ENCODE results near the gene FAR1.

The FAR1 gene

DNA sequence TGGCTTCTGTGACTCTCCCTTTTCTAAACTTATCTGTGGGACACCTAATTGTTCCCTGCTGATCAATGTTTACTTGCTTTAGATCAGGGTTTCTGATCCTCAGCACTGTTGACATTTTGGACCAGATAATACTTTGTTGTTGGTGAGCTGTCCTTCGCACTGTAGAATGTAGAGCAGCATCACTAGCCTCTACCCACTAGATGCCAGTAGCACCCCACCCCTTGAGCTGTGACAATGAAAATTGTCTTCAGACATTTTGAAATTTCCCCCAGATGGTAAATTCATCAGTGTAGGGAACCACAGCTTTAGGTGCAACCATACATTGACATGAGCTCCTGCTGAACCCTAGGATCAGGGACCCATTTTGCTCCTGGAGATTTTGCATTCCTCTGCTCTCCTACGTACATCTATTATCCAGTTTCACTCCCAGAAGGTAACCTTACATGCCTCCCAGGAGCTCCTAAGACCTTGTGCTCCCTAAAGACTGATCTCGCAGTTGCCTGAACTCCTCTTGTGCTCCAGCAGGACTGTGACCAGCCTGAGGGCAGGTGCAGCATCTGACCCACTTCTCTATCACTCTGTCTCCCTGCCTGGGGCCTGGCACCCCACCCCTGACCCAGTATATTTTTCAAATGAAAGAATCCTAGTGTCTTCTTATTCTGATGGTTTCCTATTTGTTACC is 107.8 kb downstream of the FAR1 start:
- no peak for DNase-seq (ENCODE audit: low read depth in 2 of 2)

DNA sequence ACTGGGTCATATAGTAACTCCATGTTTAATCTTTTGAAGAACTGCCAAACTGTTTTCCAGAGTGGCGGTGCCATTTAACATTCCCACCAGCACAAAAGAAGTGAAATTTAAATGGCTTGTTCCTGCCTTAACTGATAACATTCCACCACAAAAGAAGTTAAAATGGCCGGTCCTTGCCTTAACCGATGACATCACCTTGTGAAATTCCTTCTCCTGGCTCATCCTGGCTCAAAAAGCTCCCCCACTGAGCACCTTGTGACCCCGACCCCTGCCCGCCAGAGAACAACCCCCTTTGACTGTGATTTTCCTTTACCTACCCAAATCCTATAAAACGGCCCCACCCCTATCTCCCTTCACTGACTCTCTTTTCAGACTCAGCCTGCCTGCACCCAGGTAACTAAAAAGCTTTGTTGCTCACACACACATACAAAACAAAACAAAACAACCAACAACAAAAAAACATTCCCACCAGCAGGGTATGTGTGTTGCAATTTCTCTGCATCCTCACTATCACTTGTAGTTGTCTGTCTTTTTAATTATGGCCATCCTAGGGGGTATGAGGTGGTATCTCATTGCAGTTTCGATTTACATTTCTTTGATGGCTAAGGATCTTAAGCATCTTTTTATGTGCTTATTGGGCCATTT is 109.0 kb downstream of the FAR1 start:
- no peak for DNase-seq (ENCODE audit: low read depth in 2 of 2)

DNA sequence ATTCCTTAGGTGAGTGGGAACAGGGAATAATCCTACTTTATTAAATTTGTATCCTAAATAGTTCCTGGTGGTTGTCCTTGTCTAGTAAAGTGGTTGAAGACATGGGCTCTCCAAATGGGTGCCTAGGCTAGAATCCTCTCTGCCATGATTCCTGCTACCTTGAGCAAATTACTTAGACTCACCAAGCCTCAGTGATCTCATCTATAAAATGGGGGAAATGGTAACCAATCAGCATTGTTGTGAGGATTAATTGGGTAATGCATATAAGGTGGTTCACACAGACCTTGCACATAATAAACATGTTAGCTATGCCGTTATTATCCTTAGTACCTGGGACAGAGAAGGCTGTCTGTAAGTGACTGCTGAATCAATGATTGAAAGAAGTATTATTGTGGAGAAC is 109.9 kb downstream of the FAR1 start:
- DNase-seq (ENCODE audit: low read depth in 2 of 2) = no peak

- DNase-seq (ENCODE audit: low read depth in 2 of 2) = no peak
These were observed 112.7 kb downstream of the FAR1 start for GRCh38 chr11:13781153-13781552.
